ENCODE results near the gene RNF214.
A peak's percentile ranks its signal among the peaks of the same experiment; 100 is the strongest.

RNF214 gene

GRCh38 chr11:117282956-117283355, 50.5 kb downstream of the RNF214 start:
- no peak for DNase-seq (ENCODE audit: low spot score)

GRCh38 chr11:117284053-117284452, 51.6 kb downstream of the RNF214 start:
- no peak for DNase-seq (ENCODE audit: low spot score)

- DNase-seq (ENCODE audit: low spot score): no peak
Observed at GRCh38 chr11:117286588-117286987, 54.1 kb downstream of the RNF214 start.

GRCh38 chr11:117287668-117288067, 55.2 kb downstream of the RNF214 start:
- DNase-seq (ENCODE audit: low spot score): no peak

- no peak for DNase-seq (ENCODE audit: low spot score)
Observed at GRCh38 chr11:117289795-117290194, 57.3 kb downstream of the RNF214 start.

- DNase-seq (ENCODE audit: low spot score): no peak
Observed at GRCh38 chr11:117290809-117291396, 58.4 kb downstream of the RNF214 start, which contains the start of gene BACE1-AS. Gene BACE1-AS (plus strand): TSS chr11:117291346.

- DNase-seq (ENCODE audit: low spot score): no peak
Observed at GRCh38 chr11:117292616-117293015, 60.1 kb downstream of the RNF214 start.

- peak; percentile 92 for DNase-seq (ENCODE audit: low spot score)
Observed at GRCh38 chr11:117295438-117296137, 63.1 kb downstream of the RNF214 start.

- no peak for DNase-seq (ENCODE audit: low spot score)
Observed at GRCh38 chr11:117296881-117297280, 64.4 kb downstream of the RNF214 start.

- no peak for DNase-seq (ENCODE audit: low spot score)
Observed at GRCh38 chr11:117298195-117298594, 65.7 kb downstream of the RNF214 start.

- no peak for DNase-seq (ENCODE audit: low spot score)
Observed at GRCh38 chr11:117299351-117300282, 67.1 kb downstream of the RNF214 start.

- DNase-seq (ENCODE audit: low spot score): peak; percentile 38
Observed at GRCh38 chr11:117300283-117300663, 67.8 kb downstream of the RNF214 start.

- no peak for DNase-seq (ENCODE audit: low spot score)
Observed at GRCh38 chr11:117300773-117301172, 68.3 kb downstream of the RNF214 start.

GRCh38 chr11:117302228-117302627, 69.8 kb downstream of the RNF214 start:
- no peak for DNase-seq (ENCODE audit: low spot score)

GRCh38 chr11:117303101-117303500, 70.6 kb downstream of the RNF214 start:
- DNase-seq (ENCODE audit: low spot score): no peak

GRCh38 chr11:117303646-117304315, 71.3 kb downstream of the RNF214 start:
- DNase-seq (ENCODE audit: low spot score): no peak

GRCh38 chr11:117305145-117305544, 72.7 kb downstream of the RNF214 start:
- DNase-seq (ENCODE audit: low spot score): no peak

GRCh38 chr11:117309310-117309709, 76.8 kb downstream of the RNF214 start:
- DNase-seq (ENCODE audit: low spot score): no peak

GRCh38 chr11:117313091-117313490, 80.6 kb downstream of the RNF214 start:
- DNase-seq (ENCODE audit: low spot score): no peak

- DNase-seq (ENCODE audit: low spot score): no peak
Observed at GRCh38 chr11:117313828-117314768, 81.6 kb downstream of the RNF214 start.

- DNase-seq (ENCODE audit: low spot score): no peak
Observed at GRCh38 chr11:117314840-117315239, 82.4 kb downstream of the RNF214 start.

All from Ammon's horn (tissue), 1 donor.